Measurements from ENCODE around the gene CISD3.

Gene CISD3

GRCh38 chr17:38783227-38783626, 53.1 kb downstream of the CISD3 start:
- DNase-seq: no peak

All from fibroblast of skin of right biceps (primary cell).